Choroid plexus epithelial cell (primary cell): Measurements from ENCODE around the gene RAB3B.

Source experiments
- DNase-seq: peaks from one replicate; pipeline ENCODE4 v3.0.0-alpha.2; 2010; ENCODE audit warnings: low read depth
- H3K4me3 ChIP-seq: 2 replicates; pipeline ENCODE4 v1.5.1; 2011; ENCODE audit warnings: low read depth, mild to moderate bottlenecking, control low read depth, low read length, moderate library complexity
- CTCF ChIP-seq: conservative IDR thresholded peaks from 2 replicates; pipeline ENCODE4 v1.5.1; 2011; ENCODE audit warnings: low read depth, mild to moderate bottlenecking, control low read depth, inconsistent platforms, low read length, moderate library complexity

The RAB3B gene

GRCh38 chr1:51986718-51987117 lies 3.8 kb downstream of the RAB3B start:
- no peak for TF ChIP-seq CTCF
- no peak for DNase-seq
- no peak overlapping the region for H3K4me3 ChIP-seq

- H3K4me3 ChIP-seq = no peak overlapping the region
- DNase-seq = no peak
- TF ChIP-seq CTCF = no peak
These were observed 8.3 kb downstream of the RAB3B start for GRCh38 chr1:51982161-51982560.

- no peak overlapping the region for H3K4me3 ChIP-seq
- DNase-seq = no peak
- TF ChIP-seq CTCF = no peak
These were observed 8.9 kb downstream of the RAB3B start for GRCh38 chr1:51981555-51981954.

GRCh38 chr1:51978099-51978498 lies 12.4 kb downstream of the RAB3B start:
- no peak for DNase-seq
- H3K4me3 ChIP-seq = no peak overlapping the region
- TF ChIP-seq CTCF = no peak

GRCh38 chr1:51976846-51977602 lies 13.5 kb downstream of the RAB3B start:
- no peak for TF ChIP-seq CTCF
- no peak for DNase-seq
- no peak overlapping the region for H3K4me3 ChIP-seq

- H3K4me3 ChIP-seq = no peak overlapping the region
- DNase-seq = no peak
- no peak for TF ChIP-seq CTCF
These were observed 16.7 kb downstream of the RAB3B start for GRCh38 chr1:51973587-51974474.
